ENCODE data around the gene C15orf39. TPM values are rescaled to one million over a fixed set of nuclear protein-coding genes. Genes with fewer than 3 reads are reported as not detected.
"Not testable (repeated sequence)": the region's sequence is repeated elsewhere in the genome, so short reads cannot be mapped to it uniquely, and the experiment has no call there.

Gene C15orf39
- polyA plus RNA-seq, 3 donors from 2014 or later, result 3.8 to 14.0 (median 4.7) TPM

- no peaks in the 10 kb centered on the region for H3K36me3 Mint-ChIP-seq
Measured at GRCh38 chr15:75237316-75237982, 35.8 kb downstream of the C15orf39 start.

GRCh38 chr15:75238150-75238549 is 36.5 kb downstream of the C15orf39 start:
- Mint-ChIP-seq H3K4me3 (no peak overlapping the region), H3K36me3 (no peaks in the 10 kb centered on the region), H3K27ac (no peak overlapping the region), H3K9me3 (no peaks in the 10 kb centered on the region), H3K27me3 (ENCODE audit: low read depth in 3 of 3) (peaks cover 3 to 6% (median 4%) of the 10 kb centered on the region in 3 donors), H3K4me1 (no peaks in the 10 kb centered on the region)
- DNase-seq, result no peak

More at GRCh38 chr15:75237316-75237982, 35.8 kb downstream of the C15orf39 start:
- DNase-seq, result no peak
- H3K27me3 Mint-ChIP-seq (ENCODE audit: low read depth in 3 of 3), result peaks cover 4 to 6% (median 5%) of the 10 kb centered on the region in 3 donors
- H3K27ac Mint-ChIP-seq, result no peak overlapping the region
- H3K4me3 Mint-ChIP-seq, result no peak overlapping the region
- no peaks in the 10 kb centered on the region for H3K4me1 Mint-ChIP-seq
- no peaks in the 10 kb centered on the region for H3K9me3 Mint-ChIP-seq

- not testable (repeated sequence) for DNase-seq; H3K27ac Mint-ChIP-seq; H3K9me3 Mint-ChIP-seq; H3K4me1 Mint-ChIP-seq; H3K27me3 Mint-ChIP-seq (ENCODE audit: low read depth in 3 of 3); H3K4me3 Mint-ChIP-seq; H3K36me3 Mint-ChIP-seq
Measured at GRCh38 chr15:75245741-75246140, 44.1 kb downstream of the C15orf39 start.

- DNase-seq; H3K27ac Mint-ChIP-seq; H3K36me3 Mint-ChIP-seq; H3K9me3 Mint-ChIP-seq; H3K4me3 Mint-ChIP-seq; H3K4me1 Mint-ChIP-seq; H3K27me3 Mint-ChIP-seq (ENCODE audit: low read depth in 3 of 3): not testable (repeated sequence)
Measured at GRCh38 chr15:75248991-75249390, 47.3 kb downstream of the C15orf39 start.

GRCh38 chr15:75249726-75250125 is 48.0 kb downstream of the C15orf39 start:
- H3K9me3 Mint-ChIP-seq, result no peaks in the 10 kb centered on the region
- no peak overlapping the region for H3K27ac Mint-ChIP-seq
- DNase-seq, result no peak
- no peaks in the 10 kb centered on the region for H3K4me1 Mint-ChIP-seq
- no peaks in the 10 kb centered on the region for H3K36me3 Mint-ChIP-seq
- no peak overlapping the region for H3K4me3 Mint-ChIP-seq
- H3K27me3 Mint-ChIP-seq (ENCODE audit: low read depth in 3 of 3), result peaks cover 0 to 9% (median 3%) of the 10 kb centered on the region in 3 donors

- not testable (repeated sequence) for H3K4me1 Mint-ChIP-seq; H3K9me3 Mint-ChIP-seq; H3K27me3 Mint-ChIP-seq (ENCODE audit: low read depth in 3 of 3); H3K27ac Mint-ChIP-seq; H3K4me3 Mint-ChIP-seq; DNase-seq; H3K36me3 Mint-ChIP-seq
Measured at GRCh38 chr15:75251343-75251742, 49.7 kb downstream of the C15orf39 start.

- not testable (repeated sequence) for H3K4me3 Mint-ChIP-seq; H3K27me3 Mint-ChIP-seq (ENCODE audit: low read depth in 3 of 3); H3K4me1 Mint-ChIP-seq; H3K9me3 Mint-ChIP-seq; H3K36me3 Mint-ChIP-seq; DNase-seq; H3K27ac Mint-ChIP-seq
Measured at GRCh38 chr15:75252285-75252684, 50.6 kb downstream of the C15orf39 start.

- H3K4me3 Mint-ChIP-seq; H3K9me3 Mint-ChIP-seq; H3K36me3 Mint-ChIP-seq; DNase-seq; H3K27ac Mint-ChIP-seq; H3K4me1 Mint-ChIP-seq; H3K27me3 Mint-ChIP-seq (ENCODE audit: low read depth in 3 of 3): not testable (repeated sequence)
Measured at GRCh38 chr15:75258034-75258433, 56.4 kb downstream of the C15orf39 start, which contains the start of gene GOLGA6C. TSS of gene GOLGA6C (plus strand) at chr15:75258334. CDS start at chr15:75258599, 265 bp downstream.

GRCh38 chr15:75258620-75259343 is 57.1 kb downstream of the C15orf39 start:
- not testable (repeated sequence) for H3K27me3 Mint-ChIP-seq (ENCODE audit: low read depth in 3 of 3); H3K36me3 Mint-ChIP-seq; H3K9me3 Mint-ChIP-seq; H3K4me3 Mint-ChIP-seq; DNase-seq; H3K27ac Mint-ChIP-seq; H3K4me1 Mint-ChIP-seq

- H3K36me3 Mint-ChIP-seq; DNase-seq; H3K9me3 Mint-ChIP-seq; H3K4me3 Mint-ChIP-seq; H3K4me1 Mint-ChIP-seq; H3K27me3 Mint-ChIP-seq (ENCODE audit: low read depth in 3 of 3); H3K27ac Mint-ChIP-seq: not testable (repeated sequence)
Measured at GRCh38 chr15:75259873-75260272, 58.2 kb downstream of the C15orf39 start.

Other genes with a start within 250 kb of the C15orf39 start
- gene RPP25, start 245.1 kb upstream of the C15orf39 start, polyA plus RNA-seq, result 1 to 10 TPM; 1.4 to 3.1 (median 2.1) TPM
- gene SCAMP5, start 206.3 kb upstream of the C15orf39 start, polyA plus RNA-seq, result not detected
- 10 to 100 TPM; 20.8 to 23.9 (median 23.1) TPM for gene PPCDC, start 178.3 kb upstream of the C15orf39 start, polyA plus RNA-seq
- not detected for gene GOLGA6C, start 56.5 kb downstream of the C15orf39 start, polyA plus RNA-seq
- gene GOLGA6D, start 81.0 kb downstream of the C15orf39 start, polyA plus RNA-seq, result not detected
- 100 to 1,000 TPM in 1 of 3 donors, 10 to 100 TPM in 2; 83.4 to 103 (median 94.4) TPM for gene COMMD4, start 134.2 kb downstream of the C15orf39 start, polyA plus RNA-seq
- 10 to 100 TPM; 20.7 to 23.8 (median 22.4) TPM for gene NEIL1, start 145.2 kb downstream of the C15orf39 start, polyA plus RNA-seq
- 10 to 100 TPM; 25.6 to 50.8 (median 30.1) TPM for gene MAN2C1, start 166.7 kb downstream of the C15orf39 start, polyA plus RNA-seq
- 10 to 100 TPM in 2 of 3 donors, 1 to 10 TPM in 1; 8.6 to 21.2 (median 10.3) TPM for gene SIN3A, start 249.8 kb downstream of the C15orf39 start, polyA plus RNA-seq